NOMO-1 treated with dmso at 0.1 percent for 144 hours (cell line): Measurements from ENCODE around the gene CYP1A1.
"Not testable (repeated sequence)": the region's sequence is repeated elsewhere in the genome, so short reads cannot be mapped to it uniquely, and the experiment has no call there.

Source experiments
- DNase-seq: peaks from one replicate; lab custom pipeline; 2025; ENCODE audit not compliant: unreplicated experiment; lab: John Stamatoyannopoulos, UW

CYP1A1 gene

GRCh38 chr15:74738239-74738638, 12.9 kb upstream of the CYP1A1 start:
- not testable (repeated sequence) for DNase-seq

GRCh38 chr15:74735305-74735704, 10.0 kb upstream of the CYP1A1 start:
- no peak for DNase-seq

DNA sequence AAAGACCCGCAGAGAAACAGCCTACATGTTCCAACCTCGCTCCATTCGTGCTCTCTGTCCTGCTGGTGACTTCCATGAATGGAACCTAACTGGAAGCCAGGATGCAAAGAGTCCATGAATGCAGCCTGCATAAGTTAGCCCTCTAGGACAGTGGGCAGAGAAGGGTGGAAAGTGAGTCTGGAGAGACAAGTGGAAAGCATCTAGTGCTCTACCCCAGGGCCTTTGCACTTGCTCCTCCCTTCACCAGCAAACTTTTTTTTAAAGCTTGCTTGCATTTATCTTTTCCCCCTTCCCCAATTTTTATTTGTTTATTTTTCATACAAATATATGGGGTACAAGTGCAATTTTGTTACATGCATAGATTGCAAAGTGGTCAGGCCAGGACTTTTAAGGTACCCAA, 7.9 kb upstream of the CYP1A1 start:
- DNase-seq: no peak

DNA sequence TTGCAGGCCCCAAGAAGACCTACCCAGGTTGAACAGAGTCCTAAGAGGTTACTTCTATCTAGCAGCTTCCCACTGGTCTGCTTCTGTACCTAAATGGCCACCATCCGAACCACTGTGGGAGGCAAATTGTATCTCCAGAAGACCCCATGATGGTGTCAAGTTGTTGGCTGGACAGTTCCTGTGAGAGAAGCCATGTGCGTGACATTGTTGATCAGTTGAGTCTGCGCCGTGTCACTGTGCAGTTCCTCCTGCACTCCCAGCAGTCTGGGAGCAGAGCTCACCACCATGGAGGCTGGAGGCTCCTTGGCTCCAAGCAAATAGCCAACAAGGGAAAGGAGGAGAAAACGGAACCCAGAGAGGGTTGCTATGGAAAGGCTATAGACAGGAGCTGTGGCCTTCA, 7.5 kb upstream of the CYP1A1 start:
- no peak for DNase-seq

GRCh38 chr15:74730619-74731316, 5.4 kb upstream of the CYP1A1 start:
- no peak for DNase-seq

DNA sequence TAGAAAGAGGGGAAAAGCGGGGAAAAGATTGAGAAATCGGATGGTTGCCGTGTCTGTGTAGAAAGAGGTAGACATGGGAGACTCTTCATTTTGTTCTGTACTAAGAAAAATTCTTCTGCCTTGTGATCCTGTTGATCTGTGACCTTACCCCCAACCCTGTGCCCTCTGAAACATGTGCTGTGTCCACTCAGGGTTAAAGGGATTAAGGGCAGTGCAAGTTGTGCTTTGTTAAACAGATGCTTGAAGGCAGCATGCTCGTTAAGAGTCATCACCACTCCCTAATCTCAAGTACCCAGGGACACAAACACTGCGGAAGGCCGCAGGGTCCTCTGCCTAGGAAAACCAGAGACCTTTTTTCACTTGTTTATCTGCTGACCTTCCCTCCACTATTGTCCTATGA, 4.0 kb upstream of the CYP1A1 start:
- not testable (repeated sequence) for DNase-seq

- DNase-seq: not testable (repeated sequence)
Observed at GRCh38 chr15:74728699-74729098, 3.4 kb upstream of the CYP1A1 start.

- DNase-seq: no peak
Observed at GRCh38 chr15:74727727-74728126, 2.4 kb upstream of the CYP1A1 start.

DNA sequence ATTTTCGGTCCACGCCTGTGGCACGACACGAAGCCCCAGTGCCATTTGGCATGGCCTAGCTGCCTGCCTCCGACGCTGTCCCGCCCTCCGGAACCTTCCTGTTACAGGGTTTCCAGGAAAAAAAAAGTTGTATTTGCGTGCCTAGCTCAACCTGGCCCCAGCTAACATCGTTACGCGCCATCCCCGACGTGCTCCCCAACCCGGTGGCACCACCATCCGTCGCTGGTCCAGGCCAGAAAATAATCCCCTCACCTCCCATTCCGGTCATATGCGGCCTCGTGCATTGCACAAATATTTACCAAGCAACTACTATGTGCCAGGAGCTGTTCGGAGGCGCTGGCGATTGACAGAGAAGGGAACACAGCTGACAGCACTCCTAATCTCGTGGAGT, 1.4 kb upstream of the CYP1A1 start:
- no peak for DNase-seq

- no peak for DNase-seq
Observed at GRCh38 chr15:74725845-74726773, 781 bp upstream of the CYP1A1 start.

- no peak for DNase-seq
Observed at GRCh38 chr15:74724570-74725224, 631 bp downstream of the CYP1A1 start.

GRCh38 chr15:74723754-74724334, 1.5 kb downstream of the CYP1A1 start:
- peak; percentile 22 for DNase-seq

GRCh38 chr15:74723187-74723586, 2.1 kb downstream of the CYP1A1 start:
- DNase-seq: no peak

DNA sequence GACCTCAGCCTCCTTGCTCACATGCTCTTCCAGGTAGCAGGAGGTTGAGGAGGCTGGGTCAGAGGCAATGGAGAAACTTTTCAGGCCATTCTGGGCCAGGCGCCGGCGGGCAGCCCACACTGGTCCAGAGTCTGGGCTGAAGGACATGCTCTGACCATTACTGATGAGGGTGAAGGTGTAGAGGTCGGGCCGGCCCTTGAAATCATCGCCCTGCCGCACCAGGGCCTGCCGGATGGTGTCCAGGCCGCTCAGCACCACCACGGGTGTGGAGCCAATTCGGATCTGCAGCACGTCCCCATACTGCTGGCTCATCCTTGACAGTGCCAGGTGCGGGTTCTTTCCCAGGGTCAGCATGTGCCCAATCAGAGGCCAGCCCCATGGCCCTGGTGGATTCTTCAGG, 2.7 kb downstream of the CYP1A1 start:
- no peak for DNase-seq

DNA sequence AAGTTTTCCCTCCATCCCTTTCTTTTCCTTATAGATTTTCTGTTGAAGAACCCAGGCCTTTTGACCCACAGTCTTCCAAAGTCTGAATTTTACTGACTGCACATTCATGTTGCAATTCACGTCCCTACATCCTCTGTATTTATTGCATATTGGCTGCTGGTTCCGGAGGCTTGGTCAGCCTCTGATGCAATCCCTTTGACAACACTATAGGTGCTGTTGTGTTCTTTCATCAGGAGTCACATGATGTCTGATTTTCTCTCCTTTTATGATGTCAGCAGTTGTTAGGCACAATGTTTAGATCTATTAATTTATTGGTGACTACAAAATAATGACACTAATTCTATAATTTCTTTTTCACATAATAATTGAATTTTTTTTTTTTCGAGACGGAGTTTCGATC, 8.7 kb downstream of the CYP1A1 start:
- DNase-seq: peak; percentile 23

- no peak for DNase-seq
Observed at GRCh38 chr15:74712311-74712710, 13.0 kb downstream of the CYP1A1 start.

DNA sequence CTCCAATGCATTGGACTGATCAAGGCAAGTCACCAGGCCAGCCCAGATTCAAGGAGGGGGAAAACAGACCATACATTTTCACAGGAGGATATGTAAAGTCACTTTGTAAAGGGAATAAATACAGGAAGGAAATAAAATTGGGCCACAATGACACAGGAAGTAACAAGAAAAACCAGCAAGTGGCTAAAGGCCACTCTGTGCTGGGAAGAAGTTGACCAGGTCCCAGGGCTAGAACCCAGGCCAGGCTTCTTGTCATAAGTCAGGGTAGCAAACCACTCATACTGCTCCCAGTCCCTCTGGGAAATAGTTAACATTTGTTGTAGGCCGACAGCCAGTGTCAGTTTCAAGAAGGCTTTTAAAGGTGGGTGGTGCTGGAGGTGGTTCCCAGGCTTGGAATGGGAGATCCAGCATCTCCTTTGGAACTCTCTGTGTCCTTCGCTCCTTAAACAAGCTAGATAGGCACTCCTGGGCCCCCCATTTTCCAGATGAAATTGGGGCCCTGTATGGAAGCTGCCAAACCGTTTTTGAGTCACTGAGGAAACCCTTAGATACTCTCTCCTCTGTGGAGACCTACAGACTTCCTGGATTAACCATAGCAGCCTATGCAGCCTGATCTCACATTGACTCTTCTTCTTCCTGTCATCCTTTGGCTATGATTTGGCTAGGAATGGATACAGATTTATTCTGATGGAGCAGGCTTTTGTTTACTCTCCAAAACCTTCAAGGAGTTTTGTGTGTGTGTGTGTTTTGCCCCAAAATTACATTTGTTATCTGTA, 14.8 kb downstream of the CYP1A1 start:
- no peak for DNase-seq

GRCh38 chr15:74709892-74710291, 15.4 kb downstream of the CYP1A1 start:
- no peak for DNase-seq

DNA sequence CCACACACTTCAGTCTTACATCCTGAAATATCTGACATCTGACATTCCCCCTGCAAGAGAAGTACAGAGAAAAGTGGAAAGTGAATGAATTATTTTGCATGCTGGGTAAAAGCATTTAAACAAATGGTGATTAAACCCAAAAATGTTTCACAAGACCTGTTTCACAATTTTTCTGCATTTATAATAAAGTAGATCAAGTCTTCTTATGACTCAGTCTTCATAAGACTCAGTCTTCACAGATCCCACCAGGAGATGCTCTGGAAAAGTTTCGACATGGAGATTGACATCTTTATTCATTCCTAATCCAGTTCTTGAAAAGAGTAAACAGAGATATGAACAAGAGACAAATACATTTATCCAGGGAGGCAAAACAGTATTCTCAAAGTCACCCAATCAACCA, 16.3 kb downstream of the CYP1A1 start:
- no peak for DNase-seq

DNA sequence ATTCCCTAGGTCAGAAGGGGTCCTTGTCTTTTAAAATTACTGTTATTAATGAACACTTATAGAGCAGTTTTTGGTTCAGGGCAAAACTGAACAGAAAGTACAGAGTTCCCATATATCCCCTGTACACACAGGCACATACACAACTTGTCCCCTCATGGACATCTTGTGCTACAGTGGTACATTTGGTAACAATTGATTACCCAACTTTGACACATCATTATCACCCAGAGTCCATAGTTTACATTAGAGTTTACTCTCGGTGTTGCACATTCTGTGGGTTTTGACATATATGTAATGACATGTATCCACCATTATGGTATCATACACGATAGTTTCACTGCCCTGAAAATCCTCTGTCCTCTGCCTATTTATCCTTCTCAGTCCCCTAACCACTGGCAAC, 28.5 kb downstream of the CYP1A1 start:
- no peak for DNase-seq

DNA sequence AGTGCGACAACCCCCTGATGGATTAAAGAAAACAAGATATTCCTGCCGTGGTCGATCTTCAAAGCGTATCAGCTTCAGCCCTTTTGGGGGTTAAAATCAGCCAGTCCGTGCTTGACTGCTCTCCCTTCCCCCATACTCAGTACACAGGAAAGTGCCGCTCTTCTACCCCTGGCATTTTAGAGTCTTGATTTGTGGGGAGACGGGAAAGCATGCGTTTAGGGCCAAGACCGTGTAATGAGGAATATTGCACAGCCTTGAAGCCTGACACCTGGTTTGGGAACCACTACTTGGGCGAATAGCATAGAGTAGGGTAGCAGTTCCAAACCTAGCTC, 29.0 kb downstream of the CYP1A1 start:
- DNase-seq: no peak
